LNCaP clone FGC (cell line): Measurements from ENCODE around the gene F9.

Experiments
- DNase-seq: peaks from one replicate; pipeline ENCODE4 v3.0.0-alpha.2; 2011; ENCODE audit warnings: low read depth
- H3K4me3 ChIP-seq: 2 replicates; pipeline ENCODE4 v1.5.1; 2011; ENCODE audit warnings: mild to moderate bottlenecking, low read depth, low read length, control low read depth
- CTCF ChIP-seq: IDR thresholded peaks from 2 replicates; pipeline ENCODE4 v1.5.1; 2012; ENCODE audit warnings: mild to moderate bottlenecking; ENCODE audit not compliant: control insufficient read depth, insufficient read depth; ENCODE audit errors: extremely low read depth

F9 gene

GRCh38 chrX:139585613-139586012 is 55.1 kb downstream of the F9 start:
- no peak for TF ChIP-seq CTCF
- peak; percentile 42 for DNase-seq
- H3K4me3 ChIP-seq: no peak overlapping the region

GRCh38 chrX:139596068-139596467 is 65.5 kb downstream of the F9 start:
- no peak for TF ChIP-seq CTCF
- no peak for DNase-seq
- H3K4me3 ChIP-seq: no peak overlapping the region

- DNase-seq: no peak
- TF ChIP-seq CTCF: no peak
- H3K4me3 ChIP-seq: no peak overlapping the region
Measured at GRCh38 chrX:139600105-139600504, 69.6 kb downstream of the F9 start.
